SK-N-DZ (cell line): Measurements from ENCODE around the gene WWTR1.

ENCODE experiments used
- DNase-seq: peaks from one replicate; pipeline ENCODE4 v3.0.0-alpha.2; 2015; ENCODE audit warnings: low spot score

WWTR1 gene

DNA sequence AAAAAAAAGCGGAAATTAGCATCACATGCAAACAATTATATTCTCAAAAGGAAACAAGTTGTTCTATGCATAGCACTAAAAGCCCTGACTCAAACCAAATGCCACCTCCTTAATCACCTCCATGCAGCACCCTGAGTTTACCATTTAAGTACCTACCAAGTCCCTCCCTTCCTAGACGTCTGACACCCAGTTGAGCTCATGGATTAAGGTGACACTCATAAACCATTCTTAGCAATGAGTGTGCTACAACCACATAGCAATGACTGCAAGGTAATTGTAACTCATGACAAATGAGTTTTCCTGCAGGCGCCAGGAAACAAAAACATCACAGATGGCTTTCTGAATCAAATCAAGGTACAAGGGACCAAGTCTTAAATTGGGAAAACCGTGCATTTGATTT lies 32.0 kb downstream of the WWTR1 start:
- no peak for DNase-seq

GRCh38 chr3:149623824-149624223 lies 34.0 kb downstream of the WWTR1 start:
- DNase-seq: no peak

DNA sequence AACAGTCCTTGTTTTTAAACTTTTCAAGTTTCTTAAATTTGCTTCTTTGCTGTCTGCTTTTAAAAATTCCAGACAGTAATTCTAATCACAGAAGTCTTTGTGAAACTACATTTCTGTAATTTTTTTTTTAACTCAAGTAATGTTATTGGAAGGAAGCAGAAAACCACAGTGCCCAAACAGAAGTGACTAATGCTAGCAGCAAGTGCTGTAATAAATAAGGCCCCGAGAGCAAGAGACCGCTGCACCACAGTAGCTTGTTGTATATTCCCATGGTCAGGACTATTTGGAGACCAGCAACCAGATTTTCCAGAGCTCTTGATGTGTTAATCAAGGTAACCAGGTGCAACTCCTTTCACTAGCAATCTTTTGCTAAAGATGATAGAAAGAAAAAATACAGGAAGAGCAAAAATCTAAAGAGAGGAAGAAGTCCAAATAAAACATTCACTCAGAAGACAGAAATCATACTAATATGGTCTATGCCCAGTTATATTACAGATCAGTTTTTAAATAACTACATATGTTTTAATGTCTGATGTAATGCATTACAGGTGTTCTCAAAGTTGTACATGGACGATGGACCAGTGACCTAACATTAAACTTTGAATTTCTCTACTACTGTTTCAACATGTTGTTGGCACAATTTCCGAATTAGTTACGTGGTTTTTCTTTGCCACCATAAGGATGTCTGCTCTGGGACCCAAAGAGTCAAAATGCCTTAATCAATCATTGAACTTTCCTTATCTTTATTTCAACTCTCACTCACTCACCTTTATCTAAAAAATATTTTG lies 36.4 kb downstream of the WWTR1 start:
- no peak for DNase-seq

DNA sequence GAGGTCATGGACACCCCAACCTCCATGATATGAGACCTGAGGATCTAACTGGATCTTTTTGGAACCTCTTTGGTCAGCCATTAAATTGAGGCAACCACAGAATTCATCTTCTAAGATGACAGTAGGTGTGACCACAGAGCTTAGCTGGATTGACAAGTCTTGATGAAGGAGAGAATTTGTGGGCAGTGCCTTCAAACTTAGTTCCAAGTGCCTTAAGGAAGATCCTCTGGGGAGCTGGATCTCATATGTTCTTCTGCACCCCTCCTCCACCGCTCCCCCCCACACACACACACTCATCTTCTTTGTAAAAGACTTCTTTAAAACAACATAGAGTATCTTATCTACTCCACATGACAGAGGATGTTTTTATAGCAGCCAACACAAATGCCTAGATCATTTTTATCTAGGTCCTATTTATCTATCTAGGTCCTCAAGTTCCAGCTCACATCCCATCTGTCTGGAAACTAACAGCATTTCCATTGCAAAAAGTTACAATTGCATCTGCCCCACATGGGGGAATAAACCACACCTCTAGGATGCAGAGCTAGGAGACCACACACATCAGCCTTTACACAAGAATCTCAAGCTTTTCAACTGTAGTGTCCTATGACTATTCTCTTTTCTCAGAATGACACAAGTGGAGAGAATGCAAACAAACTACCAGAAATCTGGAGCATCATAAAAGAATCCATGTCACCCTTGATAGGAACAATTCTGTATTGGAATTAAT lies 37.4 kb downstream of the WWTR1 start:
- no peak for DNase-seq

DNA sequence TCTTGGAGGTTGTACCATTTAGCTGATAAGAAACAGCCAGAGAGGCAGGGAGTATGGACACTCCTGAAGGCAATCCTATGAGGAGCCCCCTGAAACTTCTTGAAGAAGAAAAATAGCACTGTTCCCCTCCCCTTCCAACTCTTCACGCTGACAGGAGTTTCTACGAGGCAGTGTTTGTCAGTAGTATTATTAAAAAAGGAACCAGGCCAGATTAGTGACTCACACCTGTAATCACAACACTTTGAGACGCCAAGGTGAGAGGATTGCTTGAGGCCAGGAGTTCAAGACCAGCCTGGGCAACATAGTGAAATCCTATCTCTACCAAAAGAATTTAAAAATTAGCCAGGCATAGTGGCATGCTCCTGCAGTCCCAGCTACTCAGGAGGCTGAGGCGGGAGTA lies 38.7 kb downstream of the WWTR1 start:
- DNase-seq: no peak

DNA sequence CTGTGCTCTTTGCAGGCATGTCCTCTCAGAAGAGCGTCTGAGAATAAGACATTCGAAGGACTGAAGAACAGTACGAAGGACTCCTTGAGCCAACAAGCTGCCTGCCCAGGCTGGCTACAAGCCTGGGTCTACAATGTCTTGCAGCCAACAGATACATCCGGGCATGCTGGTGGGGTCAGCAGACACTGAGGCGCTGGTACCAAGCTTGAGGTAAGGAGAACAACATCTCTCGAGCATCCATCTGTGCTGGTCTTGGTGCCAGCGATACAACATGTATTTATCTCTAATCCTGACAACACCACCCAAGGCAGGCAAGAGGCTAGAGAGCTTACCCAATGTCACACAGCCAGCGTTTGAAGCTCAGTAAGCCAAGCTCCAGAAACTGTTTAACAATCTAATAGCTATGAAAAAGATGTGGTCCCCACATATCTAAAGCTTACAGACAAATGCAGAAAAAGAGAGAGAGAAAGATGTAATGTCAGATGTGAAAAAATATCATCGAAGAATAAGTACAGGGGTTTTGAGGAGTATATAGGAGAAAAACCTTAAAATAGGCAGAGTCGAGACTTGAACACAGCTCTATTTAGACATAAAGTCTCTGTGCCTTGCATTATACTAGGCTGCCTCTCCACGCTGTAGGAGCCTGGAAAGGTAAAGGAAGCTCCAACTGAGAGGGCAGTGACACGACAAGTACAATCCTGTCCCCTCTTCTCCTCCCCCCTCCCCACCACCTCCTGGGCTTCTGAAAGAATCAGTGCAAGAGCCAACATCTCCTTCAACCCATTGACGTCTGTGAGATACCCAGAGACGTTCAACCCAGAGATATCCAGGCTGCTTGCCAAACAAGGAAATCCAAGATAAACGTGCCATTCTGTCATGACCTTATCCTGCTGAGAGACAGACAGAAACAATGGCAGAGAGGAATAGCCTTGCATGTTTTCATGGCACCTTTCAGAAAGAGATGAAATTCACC lies 39.4 kb downstream of the WWTR1 start:
- DNase-seq: no peak

DNA sequence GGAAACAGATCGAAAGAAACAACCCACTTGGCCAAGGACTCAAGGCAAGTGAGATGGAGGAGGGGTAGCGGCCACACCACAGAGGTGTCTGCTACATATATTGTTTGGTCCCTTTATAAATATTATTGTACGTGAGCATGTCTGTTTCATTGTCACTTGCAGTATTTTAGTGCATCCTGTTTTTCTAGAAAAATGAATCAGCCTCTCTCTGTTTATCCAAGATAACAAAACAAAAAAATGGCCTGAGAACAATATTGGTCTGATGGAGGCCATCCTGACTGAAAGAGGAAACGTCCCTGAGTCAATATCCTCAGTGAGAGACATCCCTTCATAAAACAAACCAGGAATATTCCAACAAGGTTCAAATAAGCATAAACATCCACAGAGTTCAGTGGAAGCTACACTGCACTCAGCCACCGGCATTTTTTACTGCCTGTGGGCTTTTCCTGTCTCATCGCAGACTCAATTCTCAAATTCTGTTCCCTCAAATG lies 42.0 kb downstream of the WWTR1 start:
- no peak for DNase-seq

DNA sequence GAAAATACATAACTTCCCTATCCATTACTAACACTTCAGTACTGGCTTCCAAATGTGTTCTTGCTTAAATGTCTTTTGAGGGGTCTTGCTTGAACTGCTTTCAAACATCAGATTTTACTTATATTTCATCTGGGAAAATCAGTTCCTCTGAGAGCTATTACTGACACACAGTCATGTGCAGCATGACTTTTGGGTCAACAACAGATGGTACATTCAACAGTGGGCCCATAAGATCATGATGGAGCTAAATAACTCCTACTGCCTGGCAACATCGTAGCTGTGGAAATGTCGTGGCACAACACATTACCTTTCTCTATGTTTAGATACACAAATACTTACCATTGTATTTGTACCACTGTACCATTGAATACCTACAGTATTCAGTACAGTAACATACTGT lies 43.8 kb downstream of the WWTR1 start:
- no peak for DNase-seq

DNA sequence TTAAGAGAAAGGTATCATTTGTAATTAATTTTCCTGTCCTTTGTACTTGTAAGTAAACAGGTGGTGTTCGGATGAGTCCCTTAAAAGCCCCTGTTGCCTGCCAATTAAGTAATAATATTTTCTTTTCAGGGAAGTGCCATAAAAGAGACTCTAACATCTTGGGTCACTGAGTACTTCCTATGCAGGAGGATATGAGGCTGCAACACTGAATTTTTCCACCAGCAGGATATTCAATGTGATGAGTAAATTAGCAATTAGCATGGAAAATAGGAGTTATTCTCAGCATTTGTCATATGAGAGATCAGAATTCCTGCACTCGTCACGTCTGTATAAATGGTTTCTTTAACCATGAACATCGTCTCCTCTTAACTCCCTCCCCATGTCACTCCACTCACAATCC lies 45.4 kb downstream of the WWTR1 start:
- DNase-seq: no peak

- DNase-seq: no peak
These were observed 46.7 kb downstream of the WWTR1 start for GRCh38 chr3:149611149-149611548.

- DNase-seq: no peak
These were observed 47.3 kb downstream of the WWTR1 start for GRCh38 chr3:149610351-149611105.

DNA sequence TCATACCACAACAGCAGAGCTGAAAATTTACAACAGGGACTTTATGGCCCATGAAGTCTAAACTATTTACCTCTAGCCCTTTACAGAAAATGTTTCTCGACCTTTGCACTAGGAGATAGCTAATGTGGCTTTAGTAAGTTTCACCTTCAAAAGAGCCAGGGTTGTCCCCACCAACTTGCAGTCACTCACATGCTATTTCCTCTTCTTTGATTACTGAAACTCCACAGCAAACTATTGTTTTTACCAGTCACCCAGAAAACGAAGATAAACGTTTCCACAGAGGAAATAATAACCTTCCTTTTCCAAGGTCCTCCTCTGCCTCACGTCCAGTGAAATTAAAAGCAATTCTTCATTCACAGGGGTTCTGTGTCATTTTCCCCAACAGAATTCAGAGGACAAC lies 48.2 kb downstream of the WWTR1 start:
- no peak for DNase-seq

DNA sequence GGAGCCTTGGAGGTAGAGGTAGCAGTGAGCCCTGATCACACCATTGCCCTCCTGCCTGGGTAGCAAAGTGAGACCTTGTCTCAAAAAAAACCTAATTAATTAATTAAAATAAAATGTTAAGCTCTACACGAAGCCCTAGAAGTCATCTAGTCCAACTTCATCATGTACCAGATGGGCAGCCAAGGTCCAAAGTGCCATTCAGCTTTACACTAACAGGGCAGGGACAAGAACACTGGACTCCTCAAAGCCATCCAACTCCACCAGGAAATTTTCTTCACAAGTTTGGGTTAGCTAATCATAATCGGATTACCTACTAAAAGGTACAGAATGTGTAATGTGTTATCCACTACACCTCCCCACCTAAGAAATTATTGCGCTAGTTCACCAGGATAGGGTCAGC lies 48.8 kb downstream of the WWTR1 start:
- no peak for DNase-seq

DNA sequence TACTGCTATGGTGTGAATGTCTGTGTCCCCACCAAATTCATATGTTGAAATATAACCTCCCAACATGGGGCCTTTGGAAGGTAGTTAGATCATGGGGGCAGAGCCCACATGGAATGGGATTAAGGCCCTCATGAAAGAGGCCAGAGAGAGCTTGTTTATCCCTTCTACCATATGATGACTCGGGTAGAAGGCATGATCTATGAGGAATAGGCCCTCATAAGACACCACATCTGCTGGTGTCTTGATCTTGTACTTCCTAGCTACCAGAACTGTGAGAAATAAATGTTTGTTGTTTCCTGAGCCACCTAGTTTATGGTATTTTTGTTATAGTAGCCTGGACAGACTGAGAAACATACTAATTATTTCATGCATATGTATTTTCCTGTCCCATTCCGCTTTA lies 51.9 kb downstream of the WWTR1 start:
- no peak for DNase-seq

DNA sequence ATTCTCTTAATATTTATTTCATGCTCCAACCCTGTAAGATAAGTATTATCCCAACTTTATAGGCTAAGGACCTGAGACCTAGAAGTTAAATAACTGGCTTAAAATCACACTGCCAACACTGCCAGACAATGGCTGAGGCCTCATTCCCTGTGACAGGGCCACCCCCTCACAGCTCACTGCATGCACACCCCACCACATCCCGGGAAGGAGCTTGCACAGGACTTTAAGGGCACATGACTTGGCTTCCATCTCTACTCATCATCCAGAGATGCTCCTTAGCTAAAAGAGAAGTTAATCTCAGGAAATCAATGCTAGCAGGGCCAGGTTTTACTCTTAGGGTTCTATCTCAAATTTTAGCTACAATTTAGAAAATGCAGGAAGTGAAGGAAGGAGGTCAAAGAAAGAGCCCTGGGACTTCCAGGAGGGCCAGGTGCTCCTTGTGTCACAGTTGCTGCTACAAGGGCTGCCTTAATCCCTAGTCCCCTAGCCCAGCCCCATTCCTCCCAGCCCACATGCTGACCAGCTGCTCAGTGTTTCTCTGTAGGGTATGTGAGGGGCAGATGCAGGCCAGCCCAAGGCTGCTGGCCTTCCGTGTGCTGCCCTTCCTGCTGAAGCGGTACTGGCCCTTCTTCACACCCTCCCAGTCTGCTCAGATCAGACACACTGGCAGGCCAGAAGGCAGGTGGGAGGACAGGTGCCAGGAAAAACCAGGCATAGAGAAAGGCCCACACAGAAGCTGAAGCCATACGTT lies 53.5 kb downstream of the WWTR1 start:
- DNase-seq: no peak

DNA sequence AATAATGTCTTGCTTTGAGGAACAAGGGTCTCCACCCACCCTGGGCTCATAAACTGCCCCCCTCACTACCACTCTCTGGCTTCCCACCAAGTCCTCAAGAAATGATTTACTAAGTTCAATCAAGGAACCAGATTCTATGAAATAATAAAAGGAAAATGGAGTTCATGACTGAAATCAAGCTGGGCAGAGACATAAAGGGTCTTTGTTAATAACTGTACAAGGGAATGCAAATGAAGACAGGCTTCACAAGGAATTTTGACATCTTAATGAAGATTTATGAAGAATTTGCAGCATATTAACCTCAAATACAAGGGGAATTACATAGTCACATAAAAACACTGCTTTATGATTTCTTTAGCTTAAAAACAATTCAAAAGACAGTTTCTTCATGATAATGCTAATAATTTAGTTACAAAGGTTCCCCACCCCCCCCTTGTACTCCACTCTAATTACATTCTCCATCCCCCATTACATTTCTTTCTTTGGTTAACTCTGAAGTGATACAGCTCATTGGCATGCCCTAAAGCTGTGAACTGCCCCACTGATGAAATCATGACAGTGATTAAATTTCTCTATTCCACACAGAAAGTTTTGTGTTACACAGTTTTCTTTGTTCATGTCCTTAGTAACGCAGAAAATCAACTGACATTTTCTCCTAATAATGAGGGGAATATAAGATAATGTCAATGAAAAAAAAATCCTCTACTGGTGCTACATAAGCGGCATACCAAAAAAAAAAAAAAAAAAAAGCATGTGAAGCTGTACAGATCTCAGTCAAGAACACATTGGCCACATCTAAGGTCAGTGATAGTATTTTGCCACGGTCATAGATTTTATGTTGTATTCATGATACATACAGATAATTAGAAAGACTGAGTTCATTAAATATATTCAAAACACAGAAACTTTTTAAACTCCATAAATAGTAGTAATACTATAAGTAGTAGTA lies 54.4 kb downstream of the WWTR1 start:
- no peak for DNase-seq

DNA sequence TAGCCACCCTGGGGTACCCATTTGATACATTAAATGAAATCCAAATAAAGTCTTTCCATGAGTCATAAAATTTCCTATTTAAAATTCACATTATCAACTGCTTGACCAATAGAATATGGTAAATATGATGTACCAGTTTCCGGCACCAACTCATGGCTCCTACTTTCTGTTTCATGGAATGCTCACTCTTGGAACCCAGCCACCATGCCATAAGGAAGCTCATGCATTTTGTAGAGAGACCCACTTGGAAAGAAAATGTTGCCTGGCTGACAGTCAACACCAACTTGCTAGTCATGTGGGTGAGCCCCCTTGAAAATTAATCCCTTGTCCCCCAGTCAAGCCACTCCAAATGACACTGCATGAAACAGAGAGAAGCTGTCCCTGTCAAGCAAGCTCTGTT lies 57.2 kb downstream of the WWTR1 start:
- no peak for DNase-seq

GRCh38 chr3:149599236-149599635 lies 58.6 kb downstream of the WWTR1 start:
- no peak for DNase-seq

DNA sequence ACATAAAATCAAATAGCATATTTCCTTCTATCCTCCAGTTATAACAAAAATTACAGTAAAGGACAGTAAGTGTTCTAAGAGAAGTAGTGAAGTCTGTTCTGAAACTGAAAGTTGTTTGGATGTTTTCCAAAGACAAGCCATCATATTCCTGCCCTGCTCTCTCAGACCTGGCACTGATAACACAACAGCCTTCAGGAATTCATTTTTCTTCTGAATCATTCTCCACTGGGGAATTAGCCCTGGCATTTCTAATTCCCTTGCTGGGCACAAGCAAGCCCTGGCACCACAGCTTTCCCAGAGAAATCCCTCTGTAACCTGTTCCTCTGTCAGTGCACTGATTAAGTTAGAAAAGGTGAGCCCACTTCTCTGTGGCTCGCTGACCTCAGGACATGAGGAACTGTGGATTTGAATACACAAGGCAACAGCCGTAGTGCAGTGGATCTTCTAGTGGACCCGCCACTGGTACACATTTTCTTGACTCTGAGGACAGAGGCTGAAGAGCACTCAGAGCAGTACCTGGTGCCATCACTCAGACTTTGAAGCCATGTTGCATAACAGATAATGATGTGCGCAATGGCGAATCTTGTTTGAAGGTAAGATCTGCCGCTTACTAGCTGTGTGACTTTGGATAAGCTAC lies 61.6 kb downstream of the WWTR1 start:
- no peak for DNase-seq
